NCI-H774 (cell line): ENCODE data around the gene SLC16A10.

Experiments used
- DNase-seq: peaks from one replicate; lab custom pipeline; 2025; lab: John Stamatoyannopoulos, UW

SLC16A10 gene

DNA sequence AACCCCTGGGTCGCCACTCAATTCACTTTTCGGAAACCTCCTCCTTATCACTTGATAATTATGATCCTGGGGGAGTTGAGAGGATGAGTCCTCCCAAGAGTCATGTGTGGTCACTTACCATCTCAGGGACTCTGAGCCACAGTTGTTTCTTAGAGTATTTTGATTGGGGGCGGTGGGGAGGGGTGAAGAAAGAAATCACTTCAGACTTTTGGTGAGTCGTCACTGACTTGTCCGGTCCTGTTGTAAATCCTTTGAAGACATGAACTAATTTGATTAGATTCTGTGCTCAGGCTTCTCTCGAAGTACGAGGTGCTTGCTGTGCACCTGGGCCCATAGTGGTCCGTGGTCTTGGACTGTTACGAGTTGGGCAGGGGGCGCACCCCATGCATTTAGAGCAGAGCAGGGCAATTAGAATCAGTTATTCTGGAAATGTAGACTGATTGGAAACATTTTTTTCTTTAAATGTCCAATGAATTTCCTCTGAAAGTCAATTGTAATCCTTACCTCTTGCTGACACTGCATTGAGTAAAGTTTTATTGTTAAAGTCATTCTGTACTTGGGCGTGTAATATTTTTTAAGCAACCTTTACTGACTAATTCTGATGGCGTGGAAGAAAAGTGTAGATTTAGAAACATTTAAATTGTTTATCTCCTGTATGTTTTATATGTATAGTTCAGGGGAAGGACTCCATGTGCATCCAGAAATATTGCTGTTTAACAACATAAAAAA lies 173.4 kb downstream of the SLC16A10 start:
- no peak for DNase-seq

GRCh38 chr6:111263837-111264236 lies 176.5 kb downstream of the SLC16A10 start:
- DNase-seq: no peak

- no peak for DNase-seq
Measured at GRCh38 chr6:111265842-111266241, 178.5 kb downstream of the SLC16A10 start.

DNA sequence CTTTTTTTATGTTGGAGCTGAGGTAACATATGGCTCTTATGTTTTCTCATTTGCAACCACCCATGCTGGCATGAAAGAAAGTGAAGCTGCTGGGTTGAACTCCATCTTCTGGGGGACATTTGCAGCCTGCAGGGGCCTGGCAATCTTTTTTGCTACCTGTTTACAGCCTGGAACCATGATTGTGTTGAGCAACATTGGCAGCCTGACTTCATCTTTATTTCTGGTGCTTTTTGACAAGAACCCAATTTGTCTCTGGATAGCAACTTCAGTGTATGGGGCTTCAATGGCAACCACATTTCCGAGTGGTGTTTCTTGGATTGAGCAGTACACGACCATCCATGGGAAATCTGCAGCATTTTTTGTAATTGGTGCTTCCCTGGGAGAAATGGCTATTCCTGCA lies 179.0 kb downstream of the SLC16A10 start:
- no peak for DNase-seq

- DNase-seq: no peak
Measured at GRCh38 chr6:111267764-111268333, 180.5 kb downstream of the SLC16A10 start.

GRCh38 chr6:111269401-111269970 lies 182.2 kb downstream of the SLC16A10 start:
- DNase-seq: no peak

- no peak for DNase-seq
Measured at GRCh38 chr6:111270121-111270520, 182.8 kb downstream of the SLC16A10 start.

DNA sequence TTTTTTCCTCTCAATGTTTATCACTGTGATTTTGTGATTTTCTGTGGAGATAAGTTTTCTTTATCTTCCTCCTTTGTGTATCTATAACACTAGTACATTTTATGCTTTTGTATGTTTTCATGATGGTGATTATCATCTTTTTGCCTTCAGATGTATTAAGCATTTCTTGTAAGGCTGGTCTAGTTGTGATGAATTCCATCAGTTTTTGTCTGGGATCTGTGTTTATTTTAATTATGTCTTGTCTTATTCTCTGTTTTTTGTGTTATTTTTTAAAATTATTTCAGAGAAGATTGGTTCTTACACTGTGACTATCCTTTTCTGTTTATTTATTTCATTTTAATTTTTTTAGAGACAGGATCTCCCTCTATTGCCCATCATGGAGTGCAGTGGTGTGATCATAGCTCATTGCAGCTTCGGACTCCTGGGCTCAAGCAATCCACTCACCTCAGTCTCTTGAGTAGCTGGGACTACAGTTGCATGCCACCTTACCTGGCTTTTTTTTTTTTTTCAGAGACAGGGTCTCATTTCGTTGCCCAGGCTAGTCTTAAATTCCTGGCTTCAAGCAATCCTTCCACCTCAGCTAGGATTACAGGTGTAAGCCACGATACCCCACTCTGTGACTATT lies 187.4 kb downstream of the SLC16A10 start:
- DNase-seq: no peak

DNA sequence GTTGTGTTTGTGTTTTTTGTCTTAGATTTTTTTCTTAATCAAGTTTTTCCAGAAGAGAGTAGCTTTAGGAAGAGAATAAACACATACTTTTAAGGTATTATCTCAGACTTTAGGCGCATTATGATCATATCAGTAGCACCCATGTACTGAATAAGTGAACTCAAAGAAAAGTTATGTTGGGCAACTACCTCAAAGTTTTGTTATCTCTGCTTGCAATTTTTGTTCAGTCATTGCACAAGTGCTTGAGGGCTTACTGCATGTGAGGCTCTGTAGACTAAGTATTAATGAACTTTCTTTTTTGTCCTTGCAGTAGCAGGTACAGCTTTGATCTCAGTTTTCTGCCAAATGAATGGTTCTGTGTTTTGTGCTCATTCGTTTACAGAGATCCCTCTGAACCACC lies 189.0 kb downstream of the SLC16A10 start:
- no peak for DNase-seq

- DNase-seq: no peak
Measured at GRCh38 chr6:111276736-111277135, 189.4 kb downstream of the SLC16A10 start.

GRCh38 chr6:111277819-111278218 lies 190.5 kb downstream of the SLC16A10 start:
- no peak for DNase-seq

DNA sequence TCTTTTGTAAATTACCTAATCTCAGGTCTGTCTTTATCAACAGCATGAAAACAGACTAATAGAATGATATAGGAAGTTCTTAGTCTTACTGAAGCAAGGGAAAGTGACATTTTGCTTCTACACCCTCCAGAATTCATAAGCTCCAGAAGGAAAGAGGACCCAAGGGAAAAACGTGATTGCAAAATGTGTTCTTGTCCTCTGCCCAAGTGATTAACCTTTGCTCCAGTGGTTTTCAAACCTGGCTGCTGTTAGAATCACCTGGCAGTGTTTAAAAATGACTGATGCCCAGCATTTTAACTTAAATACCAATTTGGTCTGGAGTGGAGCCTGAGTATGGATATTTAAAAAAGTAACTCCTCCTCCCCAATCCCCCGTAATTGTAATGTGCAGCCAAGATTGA lies 191.4 kb downstream of the SLC16A10 start:
- no peak for DNase-seq

- no peak for DNase-seq
Measured at GRCh38 chr6:111280445-111280955, 193.2 kb downstream of the SLC16A10 start.
